T47D (cell line): ENCODE measurements around the gene STMN3.
"Not testable (repeated sequence)": the region's sequence is repeated elsewhere in the genome, so short reads cannot be mapped to it uniquely, and the experiment has no call there.

Experiments
- DNase-seq, 2 experiments: peaks; one replicate each; pipeline versions ENCODE4 v3.0.0 to v3.0.0-alpha.2; 2011 to 2012; ENCODE audit warnings: low read depth in 1 of 2, low spot score in 1 of 2
- JUND ChIP-seq: IDR thresholded peaks from 2 replicates; pipeline ENCODE4 v1.6.1; 2012; ENCODE audit warnings: low read depth
- in situ Hi-C: cut with HindIII; loops from 2 replicates; pipeline ENCODE4 v1.10.0; 2016; ENCODE audit warnings: low sequenced_read_pairs, low pct_unique_long_range_greater_than_20kb

Gene STMN3

DNA sequence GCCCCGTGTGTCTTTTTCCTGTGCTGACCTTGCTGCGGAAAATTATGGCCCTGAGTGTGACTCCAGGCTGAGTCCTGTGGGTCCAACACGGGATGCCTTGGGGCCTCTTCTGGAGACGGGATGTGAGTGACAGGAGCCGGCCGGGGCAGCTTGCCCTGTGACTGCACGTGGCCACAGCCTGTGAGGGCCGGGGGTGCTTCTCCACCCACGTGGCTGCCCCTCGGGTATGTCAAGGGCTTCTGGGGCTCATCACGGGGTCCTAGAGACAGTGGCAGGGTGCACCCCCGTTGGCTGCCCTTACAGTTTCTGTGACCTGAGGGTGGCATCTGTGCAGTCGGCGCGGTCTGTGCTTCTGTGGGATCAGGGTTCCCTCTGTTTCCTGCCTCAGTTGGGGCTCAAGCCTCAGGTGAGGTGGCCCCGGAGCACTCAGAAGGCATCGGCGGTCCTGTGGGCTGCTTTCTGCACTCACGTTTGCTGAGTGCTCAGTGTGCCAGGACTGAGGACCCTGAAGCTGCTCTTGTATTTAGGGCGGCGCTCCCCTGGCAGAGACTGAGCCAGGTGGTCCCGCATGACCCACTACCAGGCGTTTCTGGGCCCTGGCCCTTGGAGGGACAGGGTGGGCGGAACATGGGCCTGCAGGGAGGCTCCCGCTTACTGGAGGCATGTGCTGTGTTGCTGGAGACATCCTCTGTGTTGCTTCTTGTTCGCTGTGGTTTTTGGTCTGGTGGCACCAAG, 10.3 kb upstream of the STMN3 start:
- no peak for DNase-seq
- in situ Hi-C loops, result no loop called here
- TF ChIP-seq JUND, result no peak

DNA sequence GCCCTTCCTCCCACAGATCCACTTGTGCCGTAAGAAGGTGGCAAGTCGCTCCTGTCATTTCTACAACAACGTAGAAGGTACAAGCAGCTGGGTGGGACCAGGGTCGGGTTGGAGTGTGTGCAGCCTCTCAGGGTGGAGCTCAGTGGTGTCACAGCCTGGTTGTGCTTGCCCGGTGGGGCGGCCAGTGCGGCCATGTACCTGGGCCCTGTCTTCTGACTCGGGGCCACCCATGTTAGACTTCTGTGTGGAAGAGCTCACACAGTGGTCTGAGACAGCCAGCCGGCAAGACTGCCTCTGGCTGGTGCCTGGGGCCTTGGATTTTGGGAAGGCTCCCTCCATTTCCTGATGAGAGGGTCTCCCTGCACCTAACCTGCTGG, 9.6 kb upstream of the STMN3 start:
- in situ Hi-C loops, result no loop called here
- TF ChIP-seq JUND, result no peak
- DNase-seq, result no peak

DNA sequence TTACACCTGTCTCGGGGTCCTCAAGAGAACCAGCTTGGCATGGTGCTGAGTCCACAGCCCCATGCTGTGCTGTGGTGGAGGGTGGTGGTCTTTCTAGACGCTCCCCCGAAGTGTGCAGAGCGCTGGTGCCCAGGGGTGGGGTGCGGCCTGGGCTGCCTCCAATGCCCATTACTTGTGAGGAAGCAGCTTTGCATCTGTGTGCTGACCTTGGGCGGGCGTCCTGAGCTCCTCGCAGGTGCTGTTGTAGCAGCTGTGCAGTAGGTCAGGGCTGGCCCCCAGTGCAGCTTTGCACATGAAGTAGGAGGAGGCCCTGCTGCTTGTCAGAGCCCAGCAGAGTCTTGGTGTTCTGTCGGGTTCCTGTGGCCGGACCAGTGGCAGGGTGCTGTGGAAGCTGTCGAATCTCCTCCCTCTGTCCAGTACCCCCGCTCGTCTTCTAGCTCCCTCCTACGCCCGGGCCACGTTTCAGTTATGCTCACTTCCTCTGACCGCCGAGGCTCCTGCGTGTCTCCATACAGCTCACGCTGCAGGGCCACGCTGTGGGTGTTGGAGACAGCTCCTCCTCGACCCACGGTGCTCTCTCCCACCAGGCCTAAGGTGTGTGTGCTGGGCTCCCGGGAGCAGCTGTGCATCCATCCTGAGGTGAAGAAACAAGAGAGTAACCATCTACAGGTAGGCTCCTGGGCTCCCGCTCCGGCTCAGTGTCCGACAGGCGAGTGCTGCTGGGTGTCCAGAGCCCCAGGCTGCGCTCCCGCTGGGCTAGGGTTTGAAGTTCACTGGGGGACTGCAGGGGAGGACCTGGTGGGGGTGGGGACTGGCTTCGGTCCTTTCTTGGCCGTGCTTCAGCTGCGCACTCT, 9.0 kb upstream of the STMN3 start:
- in situ Hi-C loops, result no loop called here
- no peak for TF ChIP-seq JUND
- no peak for DNase-seq

DNA sequence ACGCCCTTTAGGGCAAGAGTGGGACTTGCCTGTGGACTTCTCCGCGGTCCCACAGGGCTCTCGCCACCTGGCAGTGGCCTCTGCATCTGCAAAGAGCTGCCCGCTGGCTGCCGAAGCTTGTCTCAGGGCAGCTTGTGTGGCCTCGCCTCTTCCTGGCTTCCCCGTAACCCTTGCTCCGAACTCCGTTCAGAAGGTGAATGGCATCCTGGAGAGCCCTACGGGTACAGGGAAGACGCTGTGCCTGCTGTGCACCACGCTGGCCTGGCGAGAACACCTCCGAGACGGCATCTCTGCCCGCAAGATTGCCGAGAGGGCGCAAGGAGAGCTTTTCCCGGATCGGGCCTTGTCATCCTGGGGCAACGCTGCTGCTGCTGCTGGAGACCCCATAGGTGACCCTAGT, 7.9 kb upstream of the STMN3 start:
- DNase-seq, result no peak
- TF ChIP-seq JUND, result no peak
- in situ Hi-C loops, result no loop called here

DNA sequence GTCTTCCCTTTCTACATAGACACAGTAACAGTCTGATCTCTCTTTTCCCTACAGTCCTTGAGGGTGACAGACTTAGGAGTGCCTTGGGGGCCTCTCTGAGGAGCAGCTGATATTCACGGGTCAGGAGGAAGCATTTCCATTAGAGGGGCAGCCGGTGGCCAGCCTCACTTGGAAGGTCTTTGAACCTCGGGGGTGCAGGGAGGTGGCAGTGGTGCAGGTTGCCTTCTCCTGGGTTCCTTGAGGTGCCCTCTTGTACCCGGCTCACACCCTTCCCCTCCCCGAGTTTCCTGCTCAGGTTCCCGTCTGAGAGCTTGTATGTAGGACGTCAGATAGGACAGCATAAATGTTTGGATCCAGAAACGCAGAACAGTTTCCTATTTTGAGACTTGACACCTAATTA, 7.4 kb upstream of the STMN3 start:
- no peak for DNase-seq
- in situ Hi-C loops, result no loop called here
- no peak for TF ChIP-seq JUND

DNA sequence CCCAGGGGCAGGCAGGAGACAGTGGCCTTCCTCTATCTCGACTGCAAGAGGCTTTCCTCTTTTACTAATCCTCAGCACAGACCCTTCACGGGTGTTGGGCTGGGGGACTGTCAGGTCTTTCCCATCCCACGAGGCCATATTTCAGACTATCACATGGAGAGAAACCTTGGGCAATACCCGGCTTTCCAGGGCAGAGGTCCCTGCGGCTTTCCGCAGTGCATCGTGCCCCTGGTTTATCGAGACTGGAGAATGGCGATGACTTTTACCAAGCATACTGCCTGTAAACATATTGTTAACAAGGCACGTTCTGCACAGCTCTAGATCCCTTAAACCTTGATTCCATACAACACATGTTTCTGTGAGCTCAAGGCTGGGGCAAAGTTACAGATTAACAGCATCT, 7.0 kb upstream of the STMN3 start:
- DNase-seq, in situ Hi-C loops: not testable (repeated sequence)

DNA sequence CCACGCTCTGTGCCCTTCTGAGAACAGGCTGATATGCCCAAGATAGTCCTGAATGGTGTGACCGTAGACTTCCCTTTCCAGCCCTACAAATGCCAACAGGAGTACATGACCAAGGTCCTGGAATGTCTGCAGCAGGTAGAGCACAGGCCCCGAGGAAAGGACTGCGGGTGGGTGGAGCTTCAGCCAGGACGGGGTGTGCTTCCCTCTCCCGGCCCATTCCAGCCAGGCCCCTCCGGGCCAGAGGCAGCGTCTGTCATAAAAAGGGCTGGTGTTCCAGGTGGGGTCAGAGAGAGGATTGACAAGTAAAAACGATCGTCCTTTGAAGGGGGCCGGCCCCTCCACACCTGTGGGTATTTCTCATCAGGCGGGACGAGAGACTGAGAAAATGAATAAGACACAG, 6.1 kb upstream of the STMN3 start:
- DNase-seq, result peak in 1 of 2 experiments; percentile 29
- in situ Hi-C loops, result no loop called here
- no peak for TF ChIP-seq JUND

DNA sequence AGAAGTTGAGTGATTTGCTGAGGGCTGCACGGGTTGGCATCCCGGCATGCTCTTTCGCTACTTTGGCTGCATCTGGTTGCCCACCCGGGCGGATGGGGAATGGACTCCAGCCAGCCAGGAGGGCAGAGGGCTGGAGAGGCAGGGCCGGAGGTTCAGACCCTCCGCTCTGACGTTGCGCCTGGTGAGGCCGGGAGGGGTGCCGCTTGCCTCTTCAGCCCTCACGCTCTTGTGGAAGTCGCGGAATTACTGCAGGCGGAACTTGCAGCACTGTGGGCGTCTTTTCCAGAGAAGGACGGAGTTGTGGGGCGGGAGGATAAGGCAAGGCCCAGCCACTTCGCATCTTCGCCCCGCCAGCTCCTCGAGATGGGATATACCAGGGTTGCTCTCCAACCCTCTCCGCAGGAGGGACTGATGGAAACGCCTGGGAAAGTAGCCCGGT, 5.5 kb upstream of the STMN3 start:
- no peak for TF ChIP-seq JUND
- in situ Hi-C loops, result no loop called here
- DNase-seq, result peak in 1 of 2 experiments; percentile 27

DNA sequence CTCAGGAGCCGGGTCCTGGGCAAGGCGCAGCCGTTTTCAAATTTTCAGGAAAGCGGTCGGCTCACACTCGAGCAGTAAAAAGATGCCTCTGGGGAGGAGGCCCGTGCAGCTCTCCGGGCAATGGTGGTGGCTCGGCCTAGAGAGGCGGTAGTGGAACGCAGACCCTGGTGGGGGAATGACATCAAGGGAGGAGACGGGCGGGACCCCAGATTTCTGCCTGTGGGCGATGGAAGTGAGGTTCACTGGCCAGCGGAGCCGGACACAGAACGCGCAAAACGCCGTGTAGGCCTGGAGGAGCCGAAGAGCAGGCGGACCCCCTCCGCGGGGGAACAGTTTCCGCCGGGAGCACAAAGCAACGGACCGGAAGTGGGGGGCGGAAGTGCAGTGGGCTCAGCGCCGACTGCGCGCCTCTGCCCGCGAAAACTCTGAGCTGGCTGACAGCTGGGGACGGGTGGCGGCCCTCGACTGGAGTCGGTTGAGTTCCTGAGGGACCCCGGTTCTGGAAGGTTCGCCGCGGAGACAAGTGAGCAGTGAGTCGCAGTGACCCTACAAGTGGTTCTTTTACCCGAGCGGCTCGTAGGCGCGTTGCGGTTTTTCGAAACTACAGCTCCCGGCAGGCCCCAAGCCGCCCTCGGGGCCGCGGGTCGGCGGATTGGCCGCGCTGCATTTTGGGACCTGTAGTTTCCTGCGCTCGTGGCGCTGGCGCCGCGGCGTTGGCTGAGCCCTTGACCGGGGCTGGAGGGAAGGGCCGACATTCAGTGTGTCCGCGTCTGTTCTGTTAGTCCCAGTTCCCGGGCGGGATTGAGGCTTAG, 4.9 kb upstream of the STMN3 start, which contains the start of gene RTEL1:
RTEL1 (plus strand) TSS at position 376 of the 812 bp plus-strand sequence. CDS start 1,091 bp downstream, outside the sequence.
- no peak for TF ChIP-seq JUND
- in situ Hi-C loops, result no loop called here
- DNase-seq, result peak; percentile 96 to 98

DNA sequence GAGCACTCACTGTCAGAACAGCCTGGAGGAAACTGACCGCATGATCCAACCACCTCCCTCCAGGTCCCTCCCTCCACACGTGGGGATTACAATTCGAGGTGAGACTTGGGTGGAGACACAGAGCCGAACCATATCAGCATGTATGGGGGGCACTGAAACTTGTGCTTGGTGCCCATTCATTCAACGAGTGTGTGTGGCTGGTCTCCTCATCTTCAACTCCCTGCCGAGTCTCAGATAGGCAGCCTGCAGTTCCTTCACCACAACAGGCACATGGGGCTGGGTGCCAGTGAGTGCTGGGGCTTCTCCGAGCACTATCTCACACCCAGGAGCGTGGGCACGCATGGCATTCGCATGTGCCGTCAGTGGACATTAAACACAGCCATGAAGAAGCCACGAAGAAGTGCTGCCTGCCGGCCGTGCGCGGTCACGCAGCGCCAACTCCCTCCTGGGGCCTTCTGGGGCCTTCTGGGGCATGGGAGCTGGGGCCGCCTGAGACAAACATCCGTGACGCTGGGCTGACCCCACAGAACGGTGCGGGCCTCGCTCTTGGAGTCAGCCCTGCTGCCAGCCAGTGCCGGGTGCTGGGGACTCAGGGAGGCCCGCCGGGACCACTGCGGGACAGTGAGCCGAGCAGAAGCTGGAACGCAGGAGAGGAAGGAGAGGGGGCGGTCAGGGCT, 4.2 kb upstream of the STMN3 start:
- DNase-seq, result no peak
- no peak for TF ChIP-seq JUND
- in situ Hi-C loops, result no loop called here

DNA sequence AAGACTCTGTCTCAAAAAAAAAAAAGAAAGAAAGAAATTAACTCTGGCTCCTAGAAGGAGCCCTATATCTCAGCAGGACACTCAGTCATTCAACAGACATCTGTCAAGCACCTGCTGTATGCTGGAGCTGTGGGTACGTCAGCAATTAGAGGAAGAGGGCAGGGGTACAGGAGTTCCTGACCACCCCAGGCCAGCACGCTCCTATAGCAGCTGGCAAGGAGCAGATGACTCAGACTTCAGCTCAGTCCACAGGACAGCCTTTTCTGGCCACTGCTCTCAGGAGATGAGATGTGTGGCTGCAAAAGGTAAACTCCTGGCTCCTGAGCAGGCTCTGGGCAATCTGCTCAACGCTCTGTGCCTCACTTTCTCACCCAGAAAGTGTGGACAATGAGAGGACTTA, 3.2 kb upstream of the STMN3 start:
- in situ Hi-C loops, result no loop called here
- no peak for DNase-seq
- no peak for TF ChIP-seq JUND

DNA sequence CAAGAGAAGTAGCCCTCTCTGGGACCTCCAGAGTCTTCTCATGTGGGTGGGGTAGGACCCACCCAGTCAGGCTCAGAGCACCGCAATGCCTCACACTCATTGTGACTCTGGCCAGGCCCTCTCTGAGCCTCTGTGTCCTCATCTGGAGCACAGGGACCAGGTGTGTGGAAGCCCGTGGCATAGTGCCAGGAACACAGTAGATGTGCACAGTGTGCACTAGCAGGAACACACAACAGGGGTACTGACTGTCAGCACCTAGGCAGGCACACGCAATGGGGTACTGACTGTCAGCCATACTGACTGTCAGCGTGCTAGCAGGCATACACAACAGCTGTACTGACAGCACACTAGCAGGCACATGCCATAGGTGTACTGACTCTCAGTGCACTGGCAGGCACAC, 2.0 kb upstream of the STMN3 start:
- DNase-seq, result no peak
- in situ Hi-C loops, result no loop called here
- TF ChIP-seq JUND, result no peak
